HepG2 (cell line): ENCODE measurements around the gene SPHK1. TPM values are rescaled to one million over a fixed set of nuclear protein-coding genes. Genes with fewer than 3 reads are reported as not detected.

Experiments used
- CHCHD3 ChIP-seq: sonication (generic); formaldehyde crosslinking; IDR thresholded peaks from 2 replicates; pipeline ENCODE4 v1.8.0; 2022; ENCODE audit warnings: mild to moderate bottlenecking, missing genetic modification reagents, moderate library complexity
- CHD4 ChIP-seq: fragments of 200-600 bp; sonication (generic); IDR thresholded peaks from 2 replicates; pipeline ENCODE4 v1.7.0; 2017; ENCODE audit warnings: mild to moderate bottlenecking, low read length, borderline replicate concordance
- ELF4 ChIP-seq: sonication (generic); formaldehyde crosslinking; IDR thresholded peaks from 2 replicates; pipeline ENCODE4 v1.5.0; 2020; ENCODE audit warnings: missing genetic modification reagents, mild to moderate bottlenecking, moderate library complexity, borderline replicate concordance
- GMEB1 ChIP-seq: sonication (generic); formaldehyde crosslinking; IDR thresholded peaks from 2 replicates; pipeline ENCODE4 v1.5.1; 2020; ENCODE audit warnings: missing genetic modification reagents, mild to moderate bottlenecking, borderline replicate concordance
- HDAC1 ChIP-seq: sonication (generic); formaldehyde crosslinking; IDR thresholded peaks from 2 replicates; pipeline ENCODE4 v1.5.1; 2020; ENCODE audit warnings: mild to moderate bottlenecking, missing genetic modification reagents
- HOMEZ ChIP-seq: IDR thresholded peaks from 2 replicates; pipeline ENCODE4 v1.6.1; 2016; ENCODE audit warnings: low read depth
- JUN ChIP-seq: sonication (generic); formaldehyde crosslinking; IDR thresholded peaks from 2 replicates; pipeline ENCODE4 v1.4.0; 2020; ENCODE audit warnings: mild to moderate bottlenecking, missing genetic modification reagents
- MTF1 ChIP-seq: sonication (generic); formaldehyde crosslinking; IDR thresholded peaks from 2 replicates; pipeline ENCODE4 v1.5.0; 2020; ENCODE audit warnings: missing genetic modification reagents
- NFRKB ChIP-seq: fragments of 450-650 bp; IDR thresholded peaks from 2 replicates; pipeline ENCODE4 v1.6.1; 2017
- PHF20 ChIP-seq: sonication (generic); formaldehyde crosslinking; IDR thresholded peaks from 2 replicates; pipeline ENCODE4 v1.5.0; 2020; ENCODE audit warnings: mild to moderate bottlenecking, missing genetic modification reagents
- ZFAT ChIP-seq: sonication (generic); formaldehyde crosslinking; conservative IDR thresholded peaks from 2 replicates; pipeline ENCODE4 v1.8.1; 2023; ENCODE audit warnings: missing genetic modification reagents, inconsistent platforms
- ZNF253 ChIP-seq: sonication (generic); formaldehyde crosslinking; IDR thresholded peaks from 2 replicates; pipeline ENCODE4 v1.8.0; 2022; ENCODE audit warnings: mild to moderate bottlenecking, missing genetic modification reagents, borderline replicate concordance
- ZNF550 ChIP-seq: sonication (generic); formaldehyde crosslinking; IDR thresholded peaks from 2 replicates; pipeline ENCODE4 v1.4.0; 2020; ENCODE audit warnings: mild to moderate bottlenecking, missing genetic modification reagents, borderline replicate concordance
- ZNF597 ChIP-seq: sonication (generic); formaldehyde crosslinking; IDR thresholded peaks from 2 replicates; pipeline ENCODE4 v1.5.0; 2020; ENCODE audit warnings: missing genetic modification reagents
- ZNF605 ChIP-seq: sonication (generic); formaldehyde crosslinking; IDR thresholded peaks from 2 replicates; pipeline ENCODE4 v1.8.0; 2022; ENCODE audit warnings: mild to moderate bottlenecking, missing genetic modification reagents
- ZNF609 ChIP-seq: sonication (generic); formaldehyde crosslinking; IDR thresholded peaks from 2 replicates; pipeline ENCODE4 v1.4.0; 2020; ENCODE audit warnings: mild to moderate bottlenecking, missing genetic modification reagents, borderline replicate concordance
- ZNF652 ChIP-seq: IDR thresholded peaks from 2 replicates; pipeline ENCODE4 v1.6.1; 2016; ENCODE audit warnings: low read depth, borderline replicate concordance
- ZNF674 ChIP-seq: sonication (generic); formaldehyde crosslinking; IDR thresholded peaks from 2 replicates; pipeline ENCODE4 v1.5.0; 2020; ENCODE audit warnings: low read depth, mild to moderate bottlenecking, missing genetic modification reagents
- ZNF720 ChIP-seq: sonication (generic); formaldehyde crosslinking; IDR thresholded peaks from 2 replicates; pipeline ENCODE4 v1.4.0; 2020; ENCODE audit warnings: missing genetic modification reagents
- ZNF784 ChIP-seq: sonication (generic); formaldehyde crosslinking; IDR thresholded peaks from 2 replicates; pipeline ENCODE4 v1.5.1; 2020; ENCODE audit warnings: missing genetic modification reagents, mild to moderate bottlenecking, borderline replicate concordance
- ZSCAN30 ChIP-seq: sonication (generic); formaldehyde crosslinking; IDR thresholded peaks from 2 replicates; pipeline ENCODE4 v1.5.0; 2020; ENCODE audit warnings: mild to moderate bottlenecking, missing genetic modification reagents
- polyA plus RNA-seq, 8 experiments: library from polyadenylated mRNA; depleted of rRNA in 3 of 8; stranded (reverse) in 7 of 8; unstranded in 1 of 8; fragments of >200 nt; fragmentation: Illumina TruSeq in 4 of 8; extraction: Trizol in 4 of 8; gene quantifications; 2 replicates each; pipeline versions ENCODE4 v1.2.1 to v1.2.3, GENCODE V29; 2011 to 2016; ENCODE audit warnings: low read depth in 4 of 8, missing spikeins in 1 of 8, mixed read lengths in 1 of 8; ENCODE audit not compliant: insufficient read depth in 1 of 8
- total RNA-seq, 5 experiments: library from RNA; depleted of rRNA; stranded (reverse); fragments of >200 nt; fragmentation: Illumina TruSeq; extraction: Trizol; gene quantifications; 2 replicates each; pipeline ENCODE4 v1.2.3, GENCODE V29; 2016; ENCODE audit warnings: low read depth in 1 of 5

The SPHK1 gene
- total and polyA plus RNA-seq, 2 of the 13 experiments (the other 11 are each of a cell fraction or from before 2014, with no cell fraction given), result 129 to 160 TPM

- TF ChIP-seq ZNF609 (CRISPR knock-in tag), result 0 out of 2 replicates have a peak, but pooled peaks have one; percentile 16
- TF ChIP-seq JUN (CRISPR knock-in tag), result 0 out of 2 replicates have a peak, but pooled peaks have one; percentile 6
- no peak for TF ChIP-seq PHF20 (CRISPR knock-in tag)
- no peak for TF ChIP-seq ZNF597 (CRISPR knock-in tag)
- no peak for TF ChIP-seq ZNF652 (CRISPR knock-in tag)
- TF ChIP-seq ELF4 (CRISPR knock-in tag), result no peak
- peak; percentile 3; the same call in 1 of the 2 replicates for TF ChIP-seq CHD4
- no peak for TF ChIP-seq MTF1 (CRISPR knock-in tag)
- no peak for TF ChIP-seq ZNF550 (CRISPR knock-in tag)
- TF ChIP-seq NFRKB, result no peak
- no peak for TF ChIP-seq ZNF720 (CRISPR knock-in tag)
- TF ChIP-seq CHCHD3 (CRISPR knock-in tag), result no peak
- TF ChIP-seq ZNF784 (CRISPR knock-in tag), result peak; percentile 66; the same call in 1 of the 2 replicates
- peak; percentile 29; the same call in 1 of the 2 replicates for TF ChIP-seq GMEB1 (CRISPR knock-in tag)
- no peak for TF ChIP-seq HOMEZ
- no peak for TF ChIP-seq ZSCAN30 (CRISPR knock-in tag)
- TF ChIP-seq ZNF674 (CRISPR knock-in tag), result no peak
- TF ChIP-seq ZFAT (CRISPR knock-in tag), result no peak
- peak; percentile 74 for TF ChIP-seq HDAC1 (CRISPR knock-in tag)
- TF ChIP-seq ZNF253 (CRISPR knock-in tag), result no peak
- no peak for TF ChIP-seq ZNF605
Observed at GRCh38 chr17:76351526-76352071, 32.8 kb upstream of the SPHK1 start (continued).
